ENCODE results near the gene PTDSS2.

DNA sequence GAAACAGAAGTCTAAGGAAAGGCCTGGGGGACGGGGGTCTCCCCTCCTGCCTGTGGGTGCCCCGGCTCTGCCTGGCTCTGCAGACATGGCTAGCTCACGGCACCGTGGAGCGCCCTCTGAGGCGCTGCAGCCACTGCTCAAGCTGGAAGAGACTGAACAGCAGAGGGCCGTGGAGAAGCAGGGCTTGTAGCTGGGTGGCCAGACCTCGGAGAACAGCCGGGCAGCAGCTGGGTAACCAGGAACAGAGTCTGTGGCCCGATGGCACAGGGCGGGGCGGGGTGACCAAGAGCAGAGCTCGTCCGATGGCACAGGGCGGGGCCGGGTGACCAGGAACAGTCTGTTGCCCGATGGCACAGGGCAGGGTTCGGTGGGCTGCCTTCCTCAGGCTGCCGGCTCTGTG is 38.9 kb downstream of the PTDSS2 start:
- no peak for TF ChIP-seq EZH2 (optimal IDR thresholded peaks at IDR 0.05; ENCODE audit: low read depth, low read length)
- TF ChIP-seq, protein P1, sequence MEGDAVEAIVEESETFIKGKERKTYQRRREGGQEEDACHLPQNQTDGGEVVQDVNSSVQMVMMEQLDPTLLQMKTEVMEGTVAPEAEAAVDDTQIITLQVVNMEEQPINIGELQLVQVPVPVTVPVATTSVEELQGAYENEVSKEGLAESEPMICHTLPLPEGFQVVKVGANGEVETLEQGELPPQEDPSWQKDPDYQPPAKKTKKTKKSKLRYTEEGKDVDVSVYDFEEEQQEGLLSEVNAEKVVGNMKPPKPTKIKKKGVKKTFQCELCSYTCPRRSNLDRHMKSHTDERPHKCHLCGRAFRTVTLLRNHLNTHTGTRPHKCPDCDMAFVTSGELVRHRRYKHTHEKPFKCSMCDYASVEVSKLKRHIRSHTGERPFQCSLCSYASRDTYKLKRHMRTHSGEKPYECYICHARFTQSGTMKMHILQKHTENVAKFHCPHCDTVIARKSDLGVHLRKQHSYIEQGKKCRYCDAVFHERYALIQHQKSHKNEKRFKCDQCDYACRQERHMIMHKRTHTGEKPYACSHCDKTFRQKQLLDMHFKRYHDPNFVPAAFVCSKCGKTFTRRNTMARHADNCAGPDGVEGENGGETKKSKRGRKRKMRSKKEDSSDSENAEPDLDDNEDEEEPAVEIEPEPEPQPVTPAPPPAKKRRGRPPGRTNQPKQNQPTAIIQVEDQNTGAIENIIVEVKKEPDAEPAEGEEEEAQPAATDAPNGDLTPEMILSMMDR (IDR thresholded peaks at IDR 0.05; ENCODE audit: low read length) = no peak
